ENCODE results near the gene LRRC27. TPM values are rescaled to one million over a fixed set of nuclear protein-coding genes. Genes with fewer than 3 reads are reported as not detected.

The LRRC27 gene
- total RNA-seq, 1 experiment from 2014 or later = 4.1 TPM

DNA sequence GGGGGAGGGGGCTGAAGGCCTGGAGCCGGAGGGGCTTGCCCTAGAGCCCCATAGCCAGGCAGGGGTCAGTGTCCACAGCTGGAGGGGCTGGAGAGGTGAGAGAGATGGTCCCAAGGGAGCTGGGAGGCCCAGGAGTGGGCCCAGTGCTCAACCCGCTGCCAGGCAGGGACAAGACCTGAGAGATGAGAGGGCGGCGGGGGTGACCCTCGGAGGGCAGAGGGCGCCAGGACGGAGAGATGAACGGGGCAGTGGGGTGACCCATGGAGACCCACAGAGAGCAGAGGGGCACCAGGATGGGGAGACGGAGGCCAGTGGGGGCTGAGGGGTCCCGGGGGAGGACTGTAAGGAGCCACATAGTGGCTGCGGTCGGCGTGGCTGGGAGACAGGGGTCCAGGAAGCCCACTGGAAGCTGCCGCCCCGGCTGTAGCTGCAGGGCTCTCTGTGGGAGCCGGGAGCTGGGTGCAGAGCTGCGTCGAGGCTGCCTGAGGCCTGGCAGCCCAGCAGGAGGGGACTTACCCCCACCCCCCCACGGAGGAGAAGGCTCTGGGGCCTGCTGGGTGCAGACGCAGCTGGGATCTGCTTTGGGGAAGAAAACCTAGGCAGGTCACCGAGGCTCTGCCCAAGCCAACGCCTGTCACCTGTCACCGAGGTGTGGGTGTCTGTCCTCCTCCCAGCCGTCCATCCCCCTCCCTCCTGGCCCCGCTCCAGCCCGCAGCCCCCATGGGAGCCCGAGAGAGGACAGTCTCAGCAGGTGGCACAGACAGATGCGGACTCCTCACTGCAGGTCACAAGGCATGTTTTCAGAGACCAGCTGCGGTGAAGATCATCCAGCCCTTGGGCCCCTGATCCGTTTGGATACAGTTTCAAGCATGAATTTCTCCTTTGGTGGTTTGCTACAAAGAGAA lies 90.1 kb downstream of the LRRC27 start:
- intact Hi-C loops (cut with micrococcal nuclease) = no loop called here
- Histone ChIP-seq H4K20me1 (ENCODE audit: insufficient read depth) (no peaks in the 10 kb centered on the region), H3K27me3 (ENCODE audit: insufficient read depth, low read length) (no peaks in the 10 kb centered on the region), H3K9me2 (ENCODE audit: insufficient read depth) (no peaks in the 10 kb centered on the region), H3K9me3 (ENCODE audit: control insufficient read depth in 1 of 2, insufficient read depth in 1 of 2, low read depth in 1 of 2, low read length in 2 of 2) (no peaks in the 10 kb centered on the region), H3K9ac (ENCODE audit: low read length) (peak overlapping the region; percentile 55), H2AFZ (ENCODE audit: low read depth, low read length, poor library complexity, severe bottlenecking) (no peak overlapping the region), H3K79me2 (ENCODE audit: insufficient read depth, low read length) (no peaks in the 10 kb centered on the region), H3K36me3 (ENCODE audit: control insufficient read depth in 1 of 2, insufficient read depth in 2 of 2, low read length in 2 of 2) (no peaks in the 10 kb centered on the region), H3K27ac (ENCODE audit: low read depth, low read length) (peak overlapping the region; percentile 82), H3K4me2 (ENCODE audit: low read length) (peak overlapping the region; percentile 70), H3K4me3 (replicated peaks in 1 of 2; ENCODE audit: low read depth in 1 of 2, low read length in 2 of 2) (peak overlapping the region in 1 of 2 experiments; percentile 33; a peak in 2 of 4 replicates), H3K4me1 (ENCODE audit: control insufficient read depth in 1 of 2, insufficient read depth in 2 of 2, low read length in 2 of 2) (peaks cover 33 to 42% of the 10 kb centered on the region in 2 experiments)
- TF ChIP-seq FOSL1 (IDR thresholded peaks at IDR 0.05; ENCODE audit: low read depth) (no peak), POLR2AphosphoS5 (IDR thresholded peaks at IDR 0.05; ENCODE audit: low read depth, low read length) (no peak), SP1 (IDR thresholded peaks at IDR 0.05; ENCODE audit: low read depth) (no peak), TCF7L2 (IDR thresholded peaks at IDR 0.05; ENCODE audit: borderline replicate concordance, extremely low read depth, insufficient read depth, insufficient read length) (no peak), YY1 (IDR thresholded peaks at IDR 0.05; ENCODE audit: extremely low read depth, insufficient replicate concordance, low read depth, low read length) (no peak), ELF1 (IDR thresholded peaks at IDR 0.05; ENCODE audit: borderline replicate concordance, low read depth) (no peak), EGR1 (IDR thresholded peaks at IDR 0.05; ENCODE audit: low read depth) (no peak), CBX3 (IDR thresholded peaks at IDR 0.05; ENCODE audit: low read depth) (no peak), RAD21 (IDR thresholded peaks at IDR 0.05; ENCODE audit: low read depth) (no peak), ZFX (IDR thresholded peaks at IDR 0.05) (no peak), JUND (IDR thresholded peaks at IDR 0.05) (no peak)
- TF ChIP-seq, protein P1, sequence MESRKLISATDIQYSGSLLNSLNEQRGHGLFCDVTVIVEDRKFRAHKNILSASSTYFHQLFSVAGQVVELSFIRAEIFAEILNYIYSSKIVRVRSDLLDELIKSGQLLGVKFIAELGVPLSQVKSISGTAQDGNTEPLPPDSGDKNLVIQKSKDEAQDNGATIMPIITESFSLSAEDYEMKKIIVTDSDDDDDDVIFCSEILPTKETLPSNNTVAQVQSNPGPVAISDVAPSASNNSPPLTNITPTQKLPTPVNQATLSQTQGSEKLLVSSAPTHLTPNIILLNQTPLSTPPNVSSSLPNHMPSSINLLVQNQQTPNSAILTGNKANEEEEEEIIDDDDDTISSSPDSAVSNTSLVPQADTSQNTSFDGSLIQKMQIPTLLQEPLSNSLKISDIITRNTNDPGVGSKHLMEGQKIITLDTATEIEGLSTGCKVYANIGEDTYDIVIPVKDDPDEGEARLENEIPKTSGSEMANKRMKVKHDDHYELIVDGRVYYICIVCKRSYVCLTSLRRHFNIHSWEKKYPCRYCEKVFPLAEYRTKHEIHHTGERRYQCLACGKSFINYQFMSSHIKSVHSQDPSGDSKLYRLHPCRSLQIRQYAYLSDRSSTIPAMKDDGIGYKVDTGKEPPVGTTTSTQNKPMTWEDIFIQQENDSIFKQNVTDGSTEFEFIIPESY (IDR thresholded peaks at IDR 0.05; ENCODE audit: extremely low read depth, insufficient replicate concordance, low read length) = no peak
- TF ChIP-seq, protein P2, sequence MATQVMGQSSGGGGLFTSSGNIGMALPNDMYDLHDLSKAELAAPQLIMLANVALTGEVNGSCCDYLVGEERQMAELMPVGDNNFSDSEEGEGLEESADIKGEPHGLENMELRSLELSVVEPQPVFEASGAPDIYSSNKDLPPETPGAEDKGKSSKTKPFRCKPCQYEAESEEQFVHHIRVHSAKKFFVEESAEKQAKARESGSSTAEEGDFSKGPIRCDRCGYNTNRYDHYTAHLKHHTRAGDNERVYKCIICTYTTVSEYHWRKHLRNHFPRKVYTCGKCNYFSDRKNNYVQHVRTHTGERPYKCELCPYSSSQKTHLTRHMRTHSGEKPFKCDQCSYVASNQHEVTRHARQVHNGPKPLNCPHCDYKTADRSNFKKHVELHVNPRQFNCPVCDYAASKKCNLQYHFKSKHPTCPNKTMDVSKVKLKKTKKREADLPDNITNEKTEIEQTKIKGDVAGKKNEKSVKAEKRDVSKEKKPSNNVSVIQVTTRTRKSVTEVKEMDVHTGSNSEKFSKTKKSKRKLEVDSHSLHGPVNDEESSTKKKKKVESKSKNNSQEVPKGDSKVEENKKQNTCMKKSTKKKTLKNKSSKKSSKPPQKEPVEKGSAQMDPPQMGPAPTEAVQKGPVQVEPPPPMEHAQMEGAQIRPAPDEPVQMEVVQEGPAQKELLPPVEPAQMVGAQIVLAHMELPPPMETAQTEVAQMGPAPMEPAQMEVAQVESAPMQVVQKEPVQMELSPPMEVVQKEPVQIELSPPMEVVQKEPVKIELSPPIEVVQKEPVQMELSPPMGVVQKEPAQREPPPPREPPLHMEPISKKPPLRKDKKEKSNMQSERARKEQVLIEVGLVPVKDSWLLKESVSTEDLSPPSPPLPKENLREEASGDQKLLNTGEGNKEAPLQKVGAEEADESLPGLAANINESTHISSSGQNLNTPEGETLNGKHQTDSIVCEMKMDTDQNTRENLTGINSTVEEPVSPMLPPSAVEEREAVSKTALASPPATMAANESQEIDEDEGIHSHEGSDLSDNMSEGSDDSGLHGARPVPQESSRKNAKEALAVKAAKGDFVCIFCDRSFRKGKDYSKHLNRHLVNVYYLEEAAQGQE (IDR thresholded peaks at IDR 0.05; ENCODE audit: low read depth) = no peak
- ChIA-PET POLR2A (no interaction called here), CTCF (no interaction called here), RAD21 (ENCODE audit: low non-redundant PET in 1 of 2, low total read pairs in 2 of 2, uncharacterized antibody in 2 of 2, unreplicated experiment in 2 of 2) (interaction anchor here in 1 of 2 experiments (0.9 kb wide), 1 partner anchor 25 kb away, joined by 7 read pairs; no protein-coding TSS in a partner anchor)
- ATAC-seq (0 out of 2 replicates have a peak, but pooled peaks have one; percentile 1), DNase-seq (ENCODE audit: low read depth, low spot score) (no peak)
- no TSS peak for BruUV-seq (replicated peaks)
